ENCODE measurements around the gene MAP7. TPM values are rescaled to one million over a fixed set of nuclear protein-coding genes. Genes with fewer than 3 reads are reported as not detected.

The MAP7 gene
- total RNA-seq, 2 experiments from 2014 or later = not detected

GRCh38 chr6:136439514-136440190 is 110.6 kb downstream of the MAP7 start:
- Histone ChIP-seq H3K4me3 (ENCODE audit: low read depth, low read length, poor library complexity, severe bottlenecking) (no peak overlapping the region), H3K36me3 (ENCODE audit: insufficient read depth, low read length) (no peaks in the 10 kb centered on the region), H3K27ac (ENCODE audit: low read depth, low read length, poor library complexity, severe bottlenecking) (no peak overlapping the region), H3K4me1 (ENCODE audit: insufficient read depth, low read length, poor library complexity, severe bottlenecking) (no peaks in the 10 kb centered on the region), H3K4me2 (ENCODE audit: low read length) (no peak overlapping the region), H3K79me2 (ENCODE audit: insufficient read depth, low read depth, low read length) (no peaks in the 10 kb centered on the region), H4K20me1 (ENCODE audit: insufficient read depth, low read length) (no peaks in the 10 kb centered on the region), H3K9me3 (ENCODE audit: low read length) (no peaks in the 10 kb centered on the region), H3K9me2 (ENCODE audit: insufficient read depth, low read length) (no peaks in the 10 kb centered on the region), H2AFZ (ENCODE audit: low read length) (no peak overlapping the region)
- no TSS peak for BruUV-seq (replicated peaks)
- POLR2A ChIA-PET = interaction anchor here (0.9 kb wide), 1 partner anchor 21 kb away, joined by 3 read pairs; no protein-coding TSS in a partner anchor
- intact Hi-C loops (cut with micrococcal nuclease; ENCODE audit: unreplicated experiment) = no loop called here
- TF ChIP-seq EZH2phosphoT487 (IDR thresholded peaks at IDR 0.05; ENCODE audit: borderline replicate concordance, low read depth, low read length) (no peak), CTCF (conservative IDR thresholded peaks at IDR 0.05; ENCODE audit: low read length) (no peak)
- DNase-seq (ENCODE audit: low spot score) = no peak
- CTCF ChIA-PET (ENCODE audit: unreplicated experiment) = no interaction called here

- POLR2A ChIA-PET = no interaction called here
- Histone ChIP-seq H3K9me2 (ENCODE audit: insufficient read depth, low read length) (no peaks in the 10 kb centered on the region), H2AFZ (ENCODE audit: low read length) (no peak overlapping the region), H3K36me3 (ENCODE audit: insufficient read depth, low read length) (no peaks in the 10 kb centered on the region), H3K9me3 (ENCODE audit: low read length) (no peaks in the 10 kb centered on the region), H4K20me1 (ENCODE audit: insufficient read depth, low read length) (no peaks in the 10 kb centered on the region), H3K4me2 (ENCODE audit: low read length) (no peak overlapping the region), H3K79me2 (ENCODE audit: insufficient read depth, low read depth, low read length) (no peaks in the 10 kb centered on the region), H3K4me1 (ENCODE audit: insufficient read depth, low read length, poor library complexity, severe bottlenecking) (no peaks in the 10 kb centered on the region), H3K27ac (ENCODE audit: low read depth, low read length, poor library complexity, severe bottlenecking) (no peak overlapping the region), H3K4me3 (ENCODE audit: low read depth, low read length, poor library complexity, severe bottlenecking) (no peak overlapping the region)
- DNase-seq (ENCODE audit: low spot score) = no peak
- BruUV-seq (replicated peaks) = no TSS peak
- intact Hi-C loops (cut with micrococcal nuclease; ENCODE audit: unreplicated experiment) = no loop called here
- no peak for TF ChIP-seq CTCF (conservative IDR thresholded peaks at IDR 0.05; ENCODE audit: low read length)
- TF ChIP-seq EZH2phosphoT487 (IDR thresholded peaks at IDR 0.05; ENCODE audit: borderline replicate concordance, low read depth, low read length) = no peak
- CTCF ChIA-PET (ENCODE audit: unreplicated experiment) = no interaction called here
Observed at GRCh38 chr6:136438441-136438840, 111.8 kb downstream of the MAP7 start.

GRCh38 chr6:136437246-136437645 is 113.0 kb downstream of the MAP7 start:
- no peak for DNase-seq (ENCODE audit: low spot score)
- no peaks in the 10 kb centered on the region for H3K36me3 ChIP-seq (ENCODE audit: insufficient read depth, low read length)
- ChIA-PET CTCF (ENCODE audit: unreplicated experiment) (no interaction called here), POLR2A (interaction anchor here (1.2 kb wide), 1 partner anchor 19 kb away, joined by 4 read pairs; no protein-coding TSS in a partner anchor)
- H3K9me3 ChIP-seq (ENCODE audit: low read length) = no peaks in the 10 kb centered on the region
- H3K79me2 ChIP-seq (ENCODE audit: insufficient read depth, low read depth, low read length) = no peaks in the 10 kb centered on the region
- TF ChIP-seq CTCF (conservative IDR thresholded peaks at IDR 0.05; ENCODE audit: low read length) = no peak
- no peak for TF ChIP-seq EZH2phosphoT487 (IDR thresholded peaks at IDR 0.05; ENCODE audit: borderline replicate concordance, low read depth, low read length)
- H3K9me2 ChIP-seq (ENCODE audit: insufficient read depth, low read length) = no peaks in the 10 kb centered on the region
- no peak overlapping the region for H2AFZ ChIP-seq (ENCODE audit: low read length)
- no peak overlapping the region for H3K4me3 ChIP-seq (ENCODE audit: low read depth, low read length, poor library complexity, severe bottlenecking)
- no peaks in the 10 kb centered on the region for H3K4me1 ChIP-seq (ENCODE audit: insufficient read depth, low read length, poor library complexity, severe bottlenecking)
- H4K20me1 ChIP-seq (ENCODE audit: insufficient read depth, low read length) = no peaks in the 10 kb centered on the region
- no peak overlapping the region for H3K27ac ChIP-seq (ENCODE audit: low read depth, low read length, poor library complexity, severe bottlenecking)
- H3K4me2 ChIP-seq (ENCODE audit: low read length) = no peak overlapping the region
- no TSS peak for BruUV-seq (replicated peaks)
- intact Hi-C loops (cut with micrococcal nuclease; ENCODE audit: unreplicated experiment) = no loop called here
